ENCODE measurements around the gene HGFAC. TPM values are rescaled to one million over a fixed set of nuclear protein-coding genes. Genes with fewer than 3 reads are reported as not detected.

The HGFAC gene
- total and polyA plus RNA-seq, 2 of the 13 experiments (the other 11 are each of a cell fraction or from before 2014, with no cell fraction given): 8.5 to 63.6 TPM

DNA sequence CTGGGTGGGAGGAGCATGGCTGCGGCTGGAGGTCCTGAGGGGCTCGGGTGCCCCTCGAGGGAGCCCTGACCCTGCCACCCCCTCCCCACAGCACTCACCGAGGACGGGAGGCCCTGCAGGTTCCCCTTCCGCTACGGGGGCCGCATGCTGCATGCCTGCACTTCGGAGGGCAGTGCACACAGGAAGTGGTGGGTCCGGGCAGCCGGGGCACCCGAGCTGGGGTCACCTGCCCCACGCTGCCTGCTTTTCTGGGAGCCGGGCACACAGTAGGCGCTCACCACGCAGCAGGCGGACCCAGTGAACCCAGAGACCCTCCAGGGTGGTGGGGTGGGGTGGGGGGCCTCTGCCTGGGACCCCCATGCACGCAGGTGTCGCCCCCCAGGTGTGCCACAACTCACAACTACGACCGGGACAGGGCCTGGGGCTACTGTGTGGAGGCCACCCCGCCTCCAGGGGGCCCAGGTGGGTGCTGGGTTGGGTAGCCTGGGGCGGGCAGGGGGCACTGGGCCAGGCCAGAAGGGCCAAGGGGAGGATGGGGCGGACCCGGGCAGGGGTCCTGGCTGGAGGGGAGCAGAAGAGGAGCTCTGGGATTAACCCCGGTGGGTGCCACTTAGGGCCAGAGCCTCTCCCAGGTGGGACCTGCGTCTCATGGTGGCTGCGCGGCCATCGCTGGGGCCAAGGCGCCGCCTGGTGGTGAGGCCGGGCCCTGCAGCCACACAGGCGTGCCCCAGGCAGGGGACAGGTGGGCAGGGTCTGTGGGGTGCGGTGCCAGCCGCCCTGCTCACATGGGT, 1.4 kb downstream of the HGFAC start (continued):
- peak; percentile 40; the same call in 1 of the 2 replicates for TF ChIP-seq ZNF609 (CRISPR knock-in tag; IDR thresholded peaks at IDR 0.05; ENCODE audit: borderline replicate concordance)
- TF ChIP-seq SRF (IDR thresholded peaks at IDR 0.05; ENCODE audit: low read depth, low read length): no peak
- peak; percentile 98 for TF ChIP-seq ZBTB7A (CRISPR knock-in tag; IDR thresholded peaks at IDR 0.05)
- TF ChIP-seq ZNF354B (CRISPR knock-in tag; IDR thresholded peaks at IDR 0.05): peak; percentile 37; the same call in 1 of the 2 replicates
- peak; percentile 95 for TF ChIP-seq ZNF235 (CRISPR knock-in tag; IDR thresholded peaks at IDR 0.05; ENCODE audit: borderline replicate concordance)
- TF ChIP-seq, protein P1, sequence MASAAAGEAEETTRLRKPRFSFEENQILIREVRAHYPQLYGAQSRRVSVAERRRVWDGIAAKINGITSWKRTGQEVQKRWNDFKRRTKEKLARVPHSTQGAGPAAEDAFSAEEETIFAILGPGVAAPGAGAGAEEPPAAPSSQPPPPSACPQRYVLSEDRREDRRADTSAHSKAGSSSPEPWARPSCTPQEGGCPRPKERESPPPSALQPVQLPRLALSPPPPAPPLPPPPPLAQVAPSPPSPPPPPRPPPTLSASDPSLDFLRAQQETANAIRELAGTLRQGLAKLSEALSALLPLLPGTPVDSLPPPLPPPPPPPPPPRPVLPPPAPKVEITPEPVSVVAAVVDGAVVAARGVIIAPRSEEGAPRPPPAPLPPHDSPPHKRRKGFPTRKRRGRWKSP (CRISPR knock-in tag; IDR thresholded peaks at IDR 0.05): 0 out of 2 replicates have a peak, but pooled peaks have one; percentile 17
- TF ChIP-seq ZNF101 (CRISPR knock-in tag; IDR thresholded peaks at IDR 0.05; ENCODE audit: borderline replicate concordance, low read depth): 0 out of 2 replicates have a peak, but pooled peaks have one; percentile 30
- 0 out of 2 replicates have a peak, but pooled peaks have one; percentile 34 for TF ChIP-seq ZSCAN12 (CRISPR knock-in tag; IDR thresholded peaks at IDR 0.05)
- TF ChIP-seq HNRNPL (IDR thresholded peaks at IDR 0.05; ENCODE audit: low read depth, low read length): peak; percentile 87
- TF ChIP-seq ZNF777 (CRISPR knock-in tag; IDR thresholded peaks at IDR 0.05): peak; percentile 59; the same call in 1 of the 2 replicates
- peak; percentile 99 for TF ChIP-seq CTCF (CRISPR knock-in tag; IDR thresholded peaks at IDR 0.05)
- no peak for TF ChIP-seq ETV6 (CRISPR knock-in tag; conservative IDR thresholded peaks at IDR 0.05)
- TF ChIP-seq, protein P2, sequence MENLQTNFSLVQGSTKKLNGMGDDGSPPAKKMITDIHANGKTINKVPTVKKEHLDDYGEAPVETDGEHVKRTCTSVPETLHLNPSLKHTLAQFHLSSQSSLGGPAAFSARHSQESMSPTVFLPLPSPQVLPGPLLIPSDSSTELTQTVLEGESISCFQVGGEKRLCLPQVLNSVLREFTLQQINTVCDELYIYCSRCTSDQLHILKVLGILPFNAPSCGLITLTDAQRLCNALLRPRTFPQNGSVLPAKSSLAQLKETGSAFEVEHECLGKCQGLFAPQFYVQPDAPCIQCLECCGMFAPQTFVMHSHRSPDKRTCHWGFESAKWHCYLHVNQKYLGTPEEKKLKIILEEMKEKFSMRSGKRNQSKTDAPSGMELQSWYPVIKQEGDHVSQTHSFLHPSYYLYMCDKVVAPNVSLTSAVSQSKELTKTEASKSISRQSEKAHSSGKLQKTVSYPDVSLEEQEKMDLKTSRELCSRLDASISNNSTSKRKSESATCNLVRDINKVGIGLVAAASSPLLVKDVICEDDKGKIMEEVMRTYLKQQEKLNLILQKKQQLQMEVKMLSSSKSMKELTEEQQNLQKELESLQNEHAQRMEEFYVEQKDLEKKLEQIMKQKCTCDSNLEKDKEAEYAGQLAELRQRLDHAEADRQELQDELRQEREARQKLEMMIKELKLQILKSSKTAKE (CRISPR knock-in tag; IDR thresholded peaks at IDR 0.05; ENCODE audit: borderline replicate concordance): 0 out of 2 replicates have a peak, but pooled peaks have one; percentile 1
- peak; percentile 98 for TF ChIP-seq STAG1 (CRISPR knock-in tag; IDR thresholded peaks at IDR 0.05)
- TF ChIP-seq ZNF772 (CRISPR knock-in tag; IDR thresholded peaks at IDR 0.05): peak; percentile 41; the same call in 1 of the 2 replicates

Data from HepG2 (cell line).